ENCODE data around the gene LEO1. TPM values are rescaled to one million over a fixed set of nuclear protein-coding genes. Genes with fewer than 3 reads are reported as not detected.

LEO1 gene
- total and polyA plus RNA-seq, 8 donors: 0.58 to 16.3 (median 11.2) TPM

DNA sequence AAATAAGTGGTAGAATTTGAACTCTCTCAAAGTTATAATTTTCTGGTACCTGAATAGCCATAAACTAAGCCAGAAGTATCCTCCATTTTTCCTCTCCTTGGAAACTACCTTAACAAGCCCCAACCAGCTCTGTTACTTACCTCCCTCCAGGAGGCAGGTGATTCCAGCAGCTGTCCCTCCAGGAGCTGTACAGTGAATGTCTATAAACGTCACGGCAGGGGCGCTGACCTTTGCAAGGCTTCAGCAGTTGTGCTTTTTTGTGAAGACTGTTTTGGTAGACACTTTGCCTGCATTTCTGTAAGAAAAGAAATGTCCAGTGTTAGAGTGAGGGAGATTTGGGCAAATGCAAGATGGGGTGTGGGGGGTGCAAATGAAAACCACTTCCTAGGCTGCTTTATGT, 67.2 kb downstream of the LEO1 start:
- no peak for DNase-seq
- Histone ChIP-seq H3K36me3 (peaks cover 27 to 88% (median 83%) of the 10 kb centered on the region in 4 donors), H3K9me3 (no peaks in the 10 kb centered on the region), H3K27me3 (no peaks in the 10 kb centered on the region), H3K4me3 (no peak overlapping the region), H3K27ac (peak overlapping the region in 1 of 5 donors; percentile 23), H3K4me1 (peaks cover 0 to 36% (median 9%) of the 10 kb centered on the region in 4 donors)
- 64 to 89% (median 73%) methylated on average over 3 of the region's 3 CpGs for WGBS, 5 donors
- intact Hi-C loops (cut with DNase I; ENCODE audit: low total_unique reads): no loop called here
- TF ChIP-seq POLR2AphosphoS5 (IDR thresholded peaks at IDR 0.05) (no peak), POLR2A (IDR thresholded peaks at IDR 0.05) (no peak), EP300 (IDR thresholded peaks at IDR 0.05) (no peak)
- TF ChIP-seq, protein P1, sequence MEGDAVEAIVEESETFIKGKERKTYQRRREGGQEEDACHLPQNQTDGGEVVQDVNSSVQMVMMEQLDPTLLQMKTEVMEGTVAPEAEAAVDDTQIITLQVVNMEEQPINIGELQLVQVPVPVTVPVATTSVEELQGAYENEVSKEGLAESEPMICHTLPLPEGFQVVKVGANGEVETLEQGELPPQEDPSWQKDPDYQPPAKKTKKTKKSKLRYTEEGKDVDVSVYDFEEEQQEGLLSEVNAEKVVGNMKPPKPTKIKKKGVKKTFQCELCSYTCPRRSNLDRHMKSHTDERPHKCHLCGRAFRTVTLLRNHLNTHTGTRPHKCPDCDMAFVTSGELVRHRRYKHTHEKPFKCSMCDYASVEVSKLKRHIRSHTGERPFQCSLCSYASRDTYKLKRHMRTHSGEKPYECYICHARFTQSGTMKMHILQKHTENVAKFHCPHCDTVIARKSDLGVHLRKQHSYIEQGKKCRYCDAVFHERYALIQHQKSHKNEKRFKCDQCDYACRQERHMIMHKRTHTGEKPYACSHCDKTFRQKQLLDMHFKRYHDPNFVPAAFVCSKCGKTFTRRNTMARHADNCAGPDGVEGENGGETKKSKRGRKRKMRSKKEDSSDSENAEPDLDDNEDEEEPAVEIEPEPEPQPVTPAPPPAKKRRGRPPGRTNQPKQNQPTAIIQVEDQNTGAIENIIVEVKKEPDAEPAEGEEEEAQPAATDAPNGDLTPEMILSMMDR (IDR thresholded peaks at IDR 0.05): no peak

DNA sequence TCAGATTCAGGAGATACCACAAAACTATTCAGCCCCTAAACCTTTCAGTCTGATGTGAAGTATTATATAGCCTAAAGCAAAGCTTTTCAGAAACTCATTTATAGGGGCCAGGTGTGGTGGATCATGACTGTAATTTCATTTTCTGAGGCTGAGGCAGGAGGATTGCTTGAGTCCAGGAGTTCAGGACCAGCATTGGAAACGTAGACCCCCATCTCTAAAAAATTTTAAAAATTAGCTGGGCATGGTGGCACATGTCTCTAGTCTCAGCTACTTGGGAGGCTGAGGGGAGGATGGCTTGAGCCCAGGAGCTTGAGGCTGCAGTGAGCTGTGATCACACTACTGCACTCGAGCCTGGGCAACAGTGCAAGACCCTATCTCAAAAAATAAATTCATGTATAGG, 82.1 kb downstream of the LEO1 start:
- 90 to 97% (median 96%) methylated on average over 2 of the region's 2 CpGs for WGBS, 5 donors
- intact Hi-C loops (cut with DNase I; ENCODE audit: low total_unique reads): no loop called here

DNA sequence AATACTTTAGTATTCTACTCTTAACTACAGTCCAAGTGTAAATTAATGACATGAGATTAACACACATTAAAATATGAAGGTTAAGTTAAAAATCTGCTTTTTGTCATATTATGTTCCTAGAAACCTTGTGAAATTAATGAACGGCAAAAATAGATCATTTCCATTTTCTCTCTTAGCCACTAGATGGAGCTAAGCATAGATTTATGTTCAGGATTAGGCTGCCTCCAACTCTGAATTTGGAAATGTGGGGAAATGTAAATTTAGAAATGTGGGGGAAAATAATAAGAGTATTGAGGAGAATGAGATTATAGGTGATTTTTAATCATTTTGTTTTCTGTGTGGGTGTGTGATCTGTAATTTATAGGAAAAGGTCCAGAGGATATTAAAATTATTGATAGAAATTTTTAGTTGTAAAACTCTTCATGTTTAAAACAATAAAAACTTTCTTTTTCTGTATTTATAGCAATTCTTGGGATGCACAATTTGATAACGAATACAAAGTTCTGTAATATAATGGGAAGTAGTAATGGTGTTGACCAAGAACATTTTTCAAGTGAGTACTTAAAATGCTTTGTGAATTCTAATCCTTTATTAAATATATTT, 82.9 kb downstream of the LEO1 start:
- TF ChIP-seq, protein P1 (IDR thresholded peaks at IDR 0.05): peak in 5 of 7 experiments; percentile 47 to 73 (median 56)
- TF ChIP-seq POLR2AphosphoS5 (IDR thresholded peaks at IDR 0.05) (no peak), EP300 (IDR thresholded peaks at IDR 0.05) (no peak)
- H3K27me3 ChIP-seq: no peaks in the 10 kb centered on the region
- H3K36me3 ChIP-seq: peaks cover 4 to 46% (median 39%) of the 10 kb centered on the region in 4 donors
- 23 to 37% (median 31%) methylated on average over 2 of the region's 2 CpGs for WGBS, 5 donors
- H3K4me1 ChIP-seq: peaks cover 0 to 16% (median 8%) of the 10 kb centered on the region in 4 donors
- H3K4me3 ChIP-seq: no peak overlapping the region
- DNase-seq: peak in 1 of 2 donors; percentile 29
- no peaks in the 10 kb centered on the region for H3K9me3 ChIP-seq
- H3K27ac ChIP-seq: no peak overlapping the region
- intact Hi-C loops (cut with DNase I; ENCODE audit: low total_unique reads): no loop called here

More for the DNA sequence above, 82.1 kb downstream of the LEO1 start:
- peaks cover 4 to 54% (median 46%) of the 10 kb centered on the region in 4 donors for H3K36me3 ChIP-seq
- H3K9me3 ChIP-seq: no peaks in the 10 kb centered on the region
- H3K4me3 ChIP-seq: no peak overlapping the region
- TF ChIP-seq POLR2AphosphoS5 (IDR thresholded peaks at IDR 0.05) (no peak), EP300 (IDR thresholded peaks at IDR 0.05) (no peak), POLR2A (IDR thresholded peaks at IDR 0.05) (no peak)
- TF ChIP-seq, protein P1 (IDR thresholded peaks at IDR 0.05): no peak
- DNase-seq: no peak
- H3K27me3 ChIP-seq: no peaks in the 10 kb centered on the region
- H3K27ac ChIP-seq: no peak overlapping the region
- peaks cover 0 to 12% (median 5%) of the 10 kb centered on the region in 4 donors for H3K4me1 ChIP-seq

Small RNAs within 50 kb of the gene (small RNA-seq; reads per million reads assigned to genes)
- 0 reads per million in 4 donors for gene RNU6-90P

Other genes starting within 250 kb of the LEO1 start
- gene LYSMD2, start 234.1 kb downstream of the LEO1 start, total RNA-seq: 10 to 100 TPM in 3 of 5 donors, 1 to 10 TPM in 1, not detected in 1; 4.8 to 24.9 (median 14.6) TPM
- gene LYSMD2, start 234.1 kb downstream of the LEO1 start, polyA plus RNA-seq: 10 to 100 TPM; 10.7 to 12.2 (median 11.7) TPM
- gene TMOD2, start 220.2 kb downstream of the LEO1 start, total RNA-seq: 10 to 100 TPM in 1 of 5 donors, 1 to 10 TPM in 3, under 1 TPM in 1; 0.87 to 19.3 (median 2.9) TPM
- gene TMOD2, start 220.2 kb downstream of the LEO1 start, polyA plus RNA-seq: 1 to 10 TPM; 1.1 to 3.4 (median 3.2) TPM
- gene TMOD3, start 142.1 kb downstream of the LEO1 start, total RNA-seq: 10 to 100 TPM; 12.1 to 64.3 (median 28.8) TPM
- 10 to 100 TPM; 10.1 to 14.5 (median 11.4) TPM for gene TMOD3, start 142.1 kb downstream of the LEO1 start, polyA plus RNA-seq
- 100 to 1,000 TPM in 1 of 5 donors, 10 to 100 TPM in 3, 1 to 10 TPM in 1; 2.3 to 159 (median 26.8) TPM for gene MAPK6, start 47.4 kb upstream of the LEO1 start, total RNA-seq
- gene MAPK6, start 47.4 kb upstream of the LEO1 start, polyA plus RNA-seq: 10 to 100 TPM in 2 of 3 donors, 1 to 10 TPM in 1; 8.3 to 13.3 (median 10.1) TPM
- gene BCL2L10, start 141.0 kb upstream of the LEO1 start, total RNA-seq: 1 to 10 TPM in 1 of 5 donors, under 1 TPM in 1, not detected in 3; 0.92 to 3.2 TPM
- gene BCL2L10, start 141.0 kb upstream of the LEO1 start, polyA plus RNA-seq: 1 to 10 TPM in 2 of 3 donors, under 1 TPM in 1; 0.75 to 3.4 (median 1.4) TPM
- gene GNB5, start 219.6 kb upstream of the LEO1 start, total RNA-seq: 100 to 1,000 TPM in 1 of 5 donors, 10 to 100 TPM in 2, 1 to 10 TPM in 2; 6.4 to 291 (median 14.0) TPM
- 10 to 100 TPM in 2 of 3 donors, 1 to 10 TPM in 1; 8.1 to 13.6 (median 11.8) TPM for gene GNB5, start 219.6 kb upstream of the LEO1 start, polyA plus RNA-seq

All from stomach (tissue), 9 donors.